DMS153 (cell line): ENCODE data around the gene INO80.
"Not testable (repeated sequence)": the region's sequence is repeated elsewhere in the genome, so short reads cannot be mapped to it uniquely, and the experiment has no call there.

ENCODE experiments used
- DNase-seq: peaks from one replicate; lab custom pipeline; 2025; lab: John Stamatoyannopoulos, UW

INO80 gene

GRCh38 chr15:41115652-41116115, 396 bp downstream of the INO80 start:
- no peak for DNase-seq

GRCh38 chr15:41115161-41115651, 874 bp downstream of the INO80 start:
- DNase-seq, result no peak

GRCh38 chr15:41106947-41107346, 9.1 kb downstream of the INO80 start:
- DNase-seq, result no peak

GRCh38 chr15:41105348-41106334, 10.4 kb downstream of the INO80 start:
- DNase-seq, result no peak

- DNase-seq, result no peak
These were observed 11.8 kb downstream of the INO80 start for GRCh38 chr15:41104234-41104633.

GRCh38 chr15:41102854-41103253, 13.2 kb downstream of the INO80 start:
- no peak for DNase-seq

- no peak for DNase-seq
These were observed 19.9 kb downstream of the INO80 start for GRCh38 chr15:41096178-41096577.

GRCh38 chr15:41085029-41085428, 31.1 kb downstream of the INO80 start:
- no peak for DNase-seq

- no peak for DNase-seq
These were observed 35.9 kb downstream of the INO80 start for GRCh38 chr15:41080144-41080543.

- DNase-seq, result no peak
These were observed 36.4 kb downstream of the INO80 start for GRCh38 chr15:41079717-41080116.

- not testable (repeated sequence) for DNase-seq
These were observed 37.2 kb downstream of the INO80 start for GRCh38 chr15:41078879-41079278.

GRCh38 chr15:41078125-41078524, 38.0 kb downstream of the INO80 start:
- no peak for DNase-seq

- DNase-seq, result no peak
These were observed 43.1 kb downstream of the INO80 start for GRCh38 chr15:41073028-41073427.

- no peak for DNase-seq
These were observed 44.1 kb downstream of the INO80 start for GRCh38 chr15:41072013-41072412.

GRCh38 chr15:41066516-41066915, 49.6 kb downstream of the INO80 start:
- DNase-seq, result no peak

GRCh38 chr15:41061667-41062066, 54.4 kb downstream of the INO80 start:
- no peak for DNase-seq

- DNase-seq, result no peak
These were observed 55.6 kb downstream of the INO80 start for GRCh38 chr15:41060505-41060904.

- DNase-seq, result no peak
These were observed 59.3 kb downstream of the INO80 start for GRCh38 chr15:41056810-41057209.

GRCh38 chr15:41055706-41056105, 60.4 kb downstream of the INO80 start:
- DNase-seq, result no peak

- DNase-seq, result no peak
These were observed 64.9 kb downstream of the INO80 start for GRCh38 chr15:41051139-41051538.

- no peak for DNase-seq
These were observed 67.2 kb downstream of the INO80 start for GRCh38 chr15:41048852-41049251.

GRCh38 chr15:41048397-41048796, 67.7 kb downstream of the INO80 start:
- DNase-seq, result no peak

- no peak for DNase-seq
These were observed 68.6 kb downstream of the INO80 start for GRCh38 chr15:41047474-41047873.
